Measurements from ENCODE around the gene CEP112.

The CEP112 gene

GRCh38 chr17:66203274-66204015 lies 11.5 kb upstream of the CEP112 start:
- intact Hi-C loops (cut with DNase I; ENCODE audit: low total_unique reads): no loop called here
- Histone ChIP-seq H3K27me3 (no peaks in the 10 kb centered on the region), H3K27ac (no peak overlapping the region), H3K36me3 (no peaks in the 10 kb centered on the region), H3K4me3 (no peak overlapping the region), H3K9me3 (no peaks in the 10 kb centered on the region), H3K4me1 (no peaks in the 10 kb centered on the region)
- no peak for DNase-seq
- no peak for TF ChIP-seq CTCF (IDR thresholded peaks at IDR 0.05)

- Histone ChIP-seq H3K27ac (no peak overlapping the region), H3K4me3 (no peak overlapping the region), H3K27me3 (no peaks in the 10 kb centered on the region), H3K9me3 (no peaks in the 10 kb centered on the region), H3K36me3 (no peaks in the 10 kb centered on the region), H3K4me1 (no peaks in the 10 kb centered on the region)
- peak in 1 of 2 experiments; percentile 12 for TF ChIP-seq CTCF (IDR thresholded peaks at IDR 0.05)
- no peak for DNase-seq
- intact Hi-C loops (cut with DNase I; ENCODE audit: low total_unique reads): no loop called here
These were observed 8.8 kb upstream of the CEP112 start for GRCh38 chr17:66200685-66201092.

- no peak for DNase-seq
- no peak for TF ChIP-seq CTCF (IDR thresholded peaks at IDR 0.05)
- no peaks in the 10 kb centered on the region for H3K9me3 ChIP-seq
- H3K4me1 ChIP-seq: no peaks in the 10 kb centered on the region
- no peaks in the 10 kb centered on the region for H3K36me3 ChIP-seq
- no peak overlapping the region for H3K4me3 ChIP-seq
- intact Hi-C loops (cut with DNase I; ENCODE audit: low total_unique reads): no loop called here
- H3K27me3 ChIP-seq: no peaks in the 10 kb centered on the region
- no peak overlapping the region for H3K27ac ChIP-seq
These were observed 6.3 kb upstream of the CEP112 start for GRCh38 chr17:66198242-66198641.

GRCh38 chr17:66192378-66192687 lies 400 bp upstream of the CEP112 start:
- TF ChIP-seq CTCF (IDR thresholded peaks at IDR 0.05): no peak
- H3K27ac ChIP-seq: peak overlapping the region; percentile 70 to 79
- DNase-seq: no peak
- no peaks in the 10 kb centered on the region for H3K27me3 ChIP-seq
- intact Hi-C loops (cut with DNase I; ENCODE audit: low total_unique reads): no loop called here
- H3K9me3 ChIP-seq: no peaks in the 10 kb centered on the region
- no peaks in the 10 kb centered on the region for H3K36me3 ChIP-seq
- H3K4me1 ChIP-seq: peaks cover 0 to 34% (median 19%) of the 10 kb centered on the region in 4 donors
- H3K4me3 ChIP-seq: peak overlapping the region; percentile 62 to 79

DNA sequence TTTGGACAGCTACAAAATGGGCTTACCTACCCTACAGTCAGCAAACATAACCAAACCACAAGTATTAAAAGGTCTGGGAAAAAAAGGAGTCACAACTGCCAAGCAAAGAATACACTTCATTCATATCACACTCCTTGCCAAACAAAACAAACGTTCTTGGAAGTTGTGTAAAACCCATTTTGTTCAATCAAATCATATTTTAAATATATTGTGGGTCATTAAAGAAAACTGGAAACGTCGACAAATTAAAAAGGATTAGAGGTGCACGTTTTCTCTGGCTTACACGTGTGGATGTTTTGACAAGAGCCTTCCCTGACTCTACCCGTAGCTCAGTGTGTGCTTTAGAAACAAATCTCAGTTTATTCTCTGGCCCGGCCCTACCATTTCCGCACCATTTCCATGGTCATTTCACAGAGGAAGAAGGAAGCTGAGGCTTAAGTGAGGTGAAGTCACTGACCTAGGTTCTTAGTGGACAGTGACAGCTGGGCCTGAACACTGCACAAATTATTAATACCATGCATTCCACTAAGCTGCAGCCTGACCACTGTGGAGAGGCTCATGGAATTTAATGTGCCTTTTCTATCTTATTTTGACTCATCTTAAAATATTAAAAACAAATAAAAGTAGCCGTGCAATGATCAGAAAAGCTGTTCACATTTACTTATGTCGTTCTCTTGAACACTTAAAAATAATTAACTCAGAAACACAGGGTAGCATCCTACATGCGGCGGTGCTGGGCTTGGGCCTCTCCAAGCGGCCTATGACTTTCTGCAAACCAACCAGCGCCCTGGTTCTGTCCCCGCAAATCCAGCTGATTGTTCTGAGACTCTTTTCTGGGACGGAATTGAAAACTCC lies 968 bp downstream of the CEP112 start:
- no peak for TF ChIP-seq CTCF (IDR thresholded peaks at IDR 0.05)
- peak overlapping the region; percentile 70 to 79 for H3K27ac ChIP-seq
- intact Hi-C loops (cut with DNase I; ENCODE audit: low total_unique reads): no loop called here

More for the DNA sequence above, 968 bp downstream of the CEP112 start:
- H3K9me3 ChIP-seq: no peaks in the 10 kb centered on the region
- peak overlapping the region; percentile 62 to 79 for H3K4me3 ChIP-seq
- H3K27me3 ChIP-seq: no peaks in the 10 kb centered on the region
- H3K36me3 ChIP-seq: no peaks in the 10 kb centered on the region
- DNase-seq: no peak
- H3K4me1 ChIP-seq: peaks cover 0 to 34% (median 19%) of the 10 kb centered on the region in 4 donors
